ENCODE results near the gene STYXL1. TPM values are rescaled to one million over a fixed set of nuclear protein-coding genes. Genes with fewer than 3 reads are reported as not detected.

The STYXL1 gene
- total RNA-seq, 1 donor from 2014 or later: 31.1 TPM

- DNase-seq (ENCODE audit: low read depth, low spot score): no peak
These were observed 87.4 kb downstream of the STYXL1 start for GRCh38 chr7:75960372-75960771.

GRCh38 chr7:75958802-75959543, 88.8 kb downstream of the STYXL1 start:
- no peak for DNase-seq (ENCODE audit: low read depth, low spot score)

DNA sequence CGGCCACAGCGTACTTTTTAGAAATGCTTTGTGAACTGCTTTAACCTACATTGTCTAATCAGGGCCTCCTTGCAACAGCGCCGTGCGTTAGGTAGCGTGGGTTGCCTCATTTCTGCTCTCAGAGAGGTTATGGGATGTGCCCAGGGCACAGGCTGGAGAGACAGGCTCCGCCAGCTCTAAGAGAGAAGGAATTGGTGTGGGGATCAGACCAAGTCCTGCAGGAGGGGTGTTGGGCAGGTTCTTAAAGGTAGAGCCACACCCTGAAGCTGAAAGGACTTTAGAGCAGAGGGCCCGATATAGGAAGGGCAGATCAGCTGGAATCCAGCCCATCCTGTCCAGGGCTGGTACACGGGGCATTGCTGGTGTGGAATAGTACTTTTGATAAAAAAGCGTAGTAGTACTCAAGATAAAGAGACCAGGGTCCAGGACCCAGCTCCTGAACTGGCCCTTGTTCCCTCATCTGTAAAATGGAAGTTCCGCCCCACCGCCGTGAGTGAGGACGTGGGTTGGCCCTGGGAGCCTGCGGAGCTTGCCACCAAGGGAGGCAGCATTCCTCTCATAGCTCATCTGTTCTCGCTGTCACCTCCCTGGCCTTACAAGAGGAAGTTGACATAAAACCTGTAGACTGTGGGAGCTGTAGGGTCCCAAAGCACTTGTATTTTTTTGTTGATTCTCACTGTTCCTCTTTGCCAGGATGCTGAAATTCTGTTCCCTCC, 90.6 kb downstream of the STYXL1 start:
- no peak for DNase-seq (ENCODE audit: low read depth, low spot score)

DNA sequence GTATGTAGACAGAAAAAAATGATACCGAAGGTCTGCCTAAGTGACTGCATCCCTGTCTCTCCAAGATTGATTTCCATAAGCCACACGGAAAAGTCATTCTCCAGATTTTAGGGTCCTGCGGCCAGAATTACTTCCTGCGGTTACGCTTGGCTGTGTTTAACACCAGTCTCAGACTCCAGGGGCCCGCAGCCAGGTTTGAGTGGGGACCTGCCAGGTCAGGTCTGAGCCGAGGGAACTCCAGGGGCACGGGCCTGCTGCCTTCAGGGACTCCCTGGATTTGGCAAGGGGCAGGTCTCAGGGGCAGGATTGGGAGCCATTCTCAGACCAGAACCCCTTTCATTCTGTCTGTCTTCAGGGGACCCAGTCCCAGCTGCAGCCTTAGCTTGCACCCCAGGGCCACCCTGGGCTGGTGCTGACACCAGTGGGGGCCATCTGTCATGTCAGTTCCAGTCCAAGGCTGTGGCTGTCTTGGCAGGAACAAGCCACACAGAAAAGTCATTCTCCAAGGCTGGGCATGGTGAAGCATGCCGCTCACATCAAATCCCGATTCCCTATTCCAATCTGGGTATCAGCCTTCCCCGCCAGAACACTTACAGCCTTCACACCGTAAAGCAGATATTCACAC, 92.4 kb downstream of the STYXL1 start:
- DNase-seq (ENCODE audit: low read depth, low spot score): no peak

- no peak for DNase-seq (ENCODE audit: low read depth, low spot score)
These were observed 93.9 kb downstream of the STYXL1 start for GRCh38 chr7:75953931-75954330.

DNA sequence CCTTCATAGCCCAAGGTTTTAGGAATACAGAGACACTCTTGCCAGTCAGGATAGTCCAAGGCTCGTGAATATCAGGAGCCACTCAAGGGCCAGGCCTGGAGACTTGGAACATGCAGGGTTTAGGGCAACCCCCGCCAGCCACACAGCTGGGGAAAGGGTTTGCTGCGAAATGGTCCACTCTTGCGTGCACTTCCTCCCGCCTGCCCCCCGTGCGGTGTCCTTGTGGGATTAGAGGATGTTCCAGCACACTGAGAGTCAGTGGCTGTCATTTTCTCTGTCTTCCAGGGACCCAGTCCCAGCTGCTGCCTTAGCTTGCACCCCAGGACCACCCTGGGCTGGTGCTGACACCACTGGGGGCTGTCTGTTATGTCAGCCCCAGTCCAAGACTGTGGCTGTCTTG, 94.4 kb downstream of the STYXL1 start:
- no peak for DNase-seq (ENCODE audit: low read depth, low spot score)

- no peak for DNase-seq (ENCODE audit: low read depth, low spot score)
These were observed 96.3 kb downstream of the STYXL1 start for GRCh38 chr7:75951506-75951905.

GRCh38 chr7:75950111-75950681, 97.6 kb downstream of the STYXL1 start:
- DNase-seq (ENCODE audit: low read depth, low spot score): no peak

DNA sequence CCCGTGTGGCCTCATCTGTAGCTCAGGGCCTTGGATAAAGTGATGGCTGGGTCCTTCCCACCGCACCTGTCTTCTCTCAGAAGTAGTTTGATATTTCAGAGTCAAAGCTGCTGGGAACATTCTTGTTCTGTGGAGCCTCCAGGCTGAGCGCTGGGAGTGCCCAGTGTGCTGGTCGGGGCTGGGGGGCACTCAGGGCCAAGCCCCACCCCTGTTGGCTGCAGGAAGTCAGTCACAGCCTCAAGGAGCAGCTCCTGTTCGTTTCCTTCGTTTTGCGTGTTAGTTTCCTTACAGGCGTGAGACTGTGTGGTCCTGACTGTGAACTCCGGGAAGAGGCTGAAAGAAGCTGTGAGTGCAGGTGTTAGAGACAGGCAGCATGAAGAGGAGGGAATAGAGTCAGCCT, 99.6 kb downstream of the STYXL1 start:
- DNase-seq (ENCODE audit: low read depth, low spot score): no peak

Other genes with a start within 250 kb of the STYXL1 start
- not detected in 2 replicates for gene CCL24, start 234.2 kb downstream of the STYXL1 start, total RNA-seq
- 13.9 and 16.5 TPM in 2 replicates for gene RHBDD2, start 169.0 kb downstream of the STYXL1 start, total RNA-seq
- gene POR, start 132.8 kb downstream of the STYXL1 start, total RNA-seq: 69.8 and 94.4 TPM in 2 replicates
- 29.4 and 33.8 TPM in 2 replicates for gene TMEM120A, start 53.4 kb downstream of the STYXL1 start, total RNA-seq
- 36.2 and 51.6 TPM in 2 replicates for gene MDH2, start 106 bp upstream of the STYXL1 start, total RNA-seq
- 0.53 and 1.8 TPM in 2 replicates for gene SRRM3, start 153.9 kb upstream of the STYXL1 start, total RNA-seq

Data from pulmonary artery endothelial cell (primary cell).